UCSD-AML1 (cell line): ENCODE measurements around the gene SKAP2.

Source experiments
- DNase-seq: peaks from one replicate; lab custom pipeline; 2025; ENCODE audit not compliant: unreplicated experiment; lab: John Stamatoyannopoulos, UW

The SKAP2 gene

GRCh38 chr7:26668821-26669220 lies 195.6 kb downstream of the SKAP2 start:
- no peak for DNase-seq

DNA sequence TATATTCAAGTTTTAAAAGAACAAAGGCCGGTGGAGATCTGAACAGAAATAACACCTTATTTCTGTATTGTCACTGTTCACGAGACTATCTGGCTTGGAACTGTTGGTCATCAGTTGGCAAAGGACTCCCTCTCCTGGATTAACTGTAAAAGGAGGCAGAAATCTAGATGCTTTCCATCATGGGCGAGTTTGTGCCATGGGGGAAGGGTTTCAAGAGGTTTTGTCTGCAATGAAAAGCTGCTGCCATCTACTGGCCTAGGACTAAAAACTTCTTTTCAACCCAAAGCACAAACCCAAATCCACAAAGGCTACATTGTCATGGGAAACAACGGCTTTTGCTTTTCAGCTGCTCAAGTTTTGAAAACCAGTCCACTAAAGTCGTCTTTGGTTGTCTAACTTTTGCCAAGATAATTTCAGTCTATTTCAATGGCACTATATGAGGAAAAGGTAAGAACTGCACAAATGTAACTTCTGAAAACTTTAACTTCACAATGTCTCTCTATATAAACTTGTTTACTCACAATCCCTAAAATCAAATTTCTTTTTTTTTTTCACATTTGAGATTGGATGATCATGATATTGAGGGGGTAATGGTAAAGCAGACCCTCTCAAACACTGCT lies 196.8 kb downstream of the SKAP2 start:
- peak; percentile 39 for DNase-seq

- no peak for DNase-seq
Observed at GRCh38 chr7:26664735-26665416, 199.5 kb downstream of the SKAP2 start.

DNA sequence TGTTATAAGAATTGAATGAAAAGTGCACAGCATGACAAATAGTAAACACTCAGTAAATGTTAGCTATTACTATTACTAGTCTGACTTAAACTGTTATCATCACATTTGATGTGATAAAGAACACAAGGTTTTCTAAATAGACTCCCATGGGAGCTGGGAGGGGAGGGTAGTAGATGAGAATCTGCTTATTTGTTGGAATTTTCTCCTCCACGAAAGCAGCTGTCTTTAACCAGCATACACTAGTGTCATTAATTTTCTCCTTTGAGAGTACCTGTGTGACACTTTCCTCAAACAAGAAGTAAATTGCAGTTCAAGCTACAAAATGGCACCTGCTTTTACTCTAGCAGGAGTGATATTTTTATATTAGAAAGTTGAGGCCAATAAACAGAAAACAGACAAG lies 200.1 kb downstream of the SKAP2 start:
- DNase-seq, result no peak

- no peak for DNase-seq
Observed at GRCh38 chr7:26663874-26664273, 200.5 kb downstream of the SKAP2 start.

DNA sequence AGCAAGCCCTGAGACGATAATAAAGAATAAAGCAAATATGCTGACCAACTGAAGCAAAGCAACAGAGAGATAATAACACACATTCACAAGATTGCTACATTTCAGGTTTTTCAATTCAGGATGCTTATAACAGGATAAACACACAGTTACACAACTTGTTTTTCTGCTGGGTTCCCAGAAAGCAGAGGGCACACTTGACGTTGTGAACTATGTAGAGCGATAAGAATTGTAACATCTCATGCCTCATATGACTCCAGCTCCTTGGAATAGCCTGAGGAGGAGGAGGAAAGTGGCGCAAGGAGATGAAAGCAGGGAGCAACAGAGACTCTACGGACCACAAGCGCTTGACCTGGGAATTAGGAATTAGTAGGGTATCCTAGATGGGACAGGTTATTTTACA lies 201.7 kb downstream of the SKAP2 start:
- no peak for DNase-seq

GRCh38 chr7:26659121-26659520 lies 205.3 kb downstream of the SKAP2 start:
- DNase-seq, result no peak

- no peak for DNase-seq
Observed at GRCh38 chr7:26658389-26659084, 205.9 kb downstream of the SKAP2 start.

DNA sequence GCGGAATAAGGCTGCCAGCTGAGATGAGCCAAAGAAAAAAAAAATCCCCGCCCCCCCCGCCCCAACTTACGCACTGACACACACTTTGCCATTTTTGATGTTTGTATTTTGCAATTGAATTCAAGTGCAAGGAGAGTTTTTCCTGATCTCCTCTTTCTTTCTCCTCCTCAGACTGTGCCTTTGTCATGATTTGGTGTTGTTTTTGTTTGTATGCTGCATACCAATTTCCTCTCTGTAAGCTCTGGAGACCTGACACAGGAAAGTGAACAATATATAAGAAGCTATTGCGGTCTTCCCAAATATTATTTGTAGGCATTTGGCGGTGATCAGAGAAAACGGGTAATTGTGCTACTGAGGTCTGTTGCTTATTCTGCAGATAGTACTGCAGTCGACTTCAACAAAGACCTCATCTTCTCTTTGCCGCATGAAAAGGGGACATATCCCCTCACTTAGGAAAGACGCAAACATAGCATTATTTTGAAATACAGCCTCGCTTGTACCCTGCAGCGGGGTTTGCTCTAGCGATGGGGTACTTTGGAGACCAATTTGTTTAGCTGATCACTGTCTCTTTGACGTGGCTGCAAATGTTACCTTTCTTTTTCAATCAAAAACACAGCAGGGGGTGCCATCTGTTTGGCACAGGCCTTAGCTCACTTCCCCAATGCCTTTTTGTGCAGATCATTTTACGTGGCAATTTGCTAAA lies 206.6 kb downstream of the SKAP2 start:
- no peak for DNase-seq

- DNase-seq, result no peak
Observed at GRCh38 chr7:26657206-26657641, 207.2 kb downstream of the SKAP2 start.

GRCh38 chr7:26656735-26657134 lies 207.7 kb downstream of the SKAP2 start:
- DNase-seq, result no peak

DNA sequence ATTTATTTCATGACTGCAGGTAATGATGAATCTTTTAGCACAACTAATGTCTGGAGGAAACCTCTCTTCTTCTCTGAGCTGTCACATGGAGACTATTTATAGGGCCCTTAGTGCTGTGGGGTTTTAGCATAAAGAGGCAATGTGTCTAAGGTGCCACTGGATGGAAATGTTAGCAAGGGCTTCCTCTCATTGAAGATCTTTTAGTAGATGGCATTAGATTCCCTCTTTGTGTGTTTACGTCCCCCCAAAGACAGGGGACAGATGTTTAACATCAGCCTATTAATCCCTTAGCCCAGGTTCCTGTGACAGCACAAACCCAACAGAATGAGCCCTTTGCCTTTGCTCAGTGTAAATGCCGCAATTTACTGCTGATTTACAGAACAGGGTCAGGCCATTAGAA lies 208.6 kb downstream of the SKAP2 start:
- DNase-seq, result no peak

GRCh38 chr7:26653430-26654399 lies 210.7 kb downstream of the SKAP2 start:
- no peak for DNase-seq

- no peak for DNase-seq
Observed at GRCh38 chr7:26652401-26653100, 211.8 kb downstream of the SKAP2 start.

DNA sequence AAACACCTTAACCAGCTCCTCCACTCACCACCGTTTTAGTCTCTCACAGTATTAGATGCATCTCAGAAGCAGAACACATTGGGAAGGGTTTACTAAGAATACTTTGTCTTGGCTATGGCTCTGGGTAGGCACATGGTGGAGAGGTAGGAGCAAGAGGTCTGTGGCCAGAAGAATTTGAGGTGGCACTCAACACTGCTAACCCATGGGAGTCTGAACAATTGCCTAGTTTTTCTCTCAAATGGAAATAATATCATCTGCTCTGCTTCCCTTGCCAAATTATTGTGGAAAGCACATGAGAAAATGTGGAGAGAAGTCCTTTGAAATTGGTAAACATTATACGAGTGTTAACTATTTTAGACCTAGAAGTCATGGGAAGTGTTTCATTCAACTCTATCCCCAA lies 214.3 kb downstream of the SKAP2 start:
- no peak for DNase-seq

GRCh38 chr7:26649388-26649787 lies 215.0 kb downstream of the SKAP2 start:
- DNase-seq, result no peak

GRCh38 chr7:26648554-26648953 lies 215.8 kb downstream of the SKAP2 start:
- DNase-seq, result no peak

- no peak for DNase-seq
Observed at GRCh38 chr7:26646336-26647048, 217.9 kb downstream of the SKAP2 start.

- DNase-seq, result peak; percentile 10
Observed at GRCh38 chr7:26645121-26645520, 219.3 kb downstream of the SKAP2 start.
